GM23338 (cell line): ENCODE data around the gene GCSH. TPM values are rescaled to one million over a fixed set of nuclear protein-coding genes. Genes with fewer than 3 reads are reported as not detected.

Experiments
- ATAC-seq: fragments of 200-7000 bp; cut with Tn5 transposase; 3 replicates; pipeline ENCODE4 v1.9.1; 2020
- DNase-seq: peaks from one replicate; pipeline ENCODE4 v3.0.0-alpha.2; 2015; ENCODE audit warnings: low spot score
- H2AFZ ChIP-seq: fragments of 200-600 bp; sonication (generic); 2 replicates; pipeline ENCODE4 v1.8.0; 2016; ENCODE audit warnings: antibody characterized with exemption, mild to moderate bottlenecking, moderate library complexity
- H3F3A ChIP-seq: fragments of 200-600 bp; sonication (generic); replicated peaks from 2 replicates; pipeline ENCODE4 v1.8.0; 2017; ENCODE audit warnings: antibody characterized with exemption, mixed run types, low read depth
- H3K27ac ChIP-seq: fragments of 200-600 bp; sonication (generic); 2 replicates; pipeline ENCODE4 v1.6.1; 2016; ENCODE audit warnings: low read depth
- H3K27me3 ChIP-seq: fragments of 200-600 bp; sonication (generic); 2 replicates; pipeline ENCODE4 v1.8.0; 2016; ENCODE audit warnings: mild to moderate bottlenecking, mixed run types, moderate library complexity; ENCODE audit not compliant: insufficient read depth
- H3K36me3 ChIP-seq: fragments of 200-600 bp; sonication (generic); 2 replicates; pipeline ENCODE4 v1.8.0; 2016; ENCODE audit warnings: mild to moderate bottlenecking; ENCODE audit not compliant: insufficient read depth
- H3K4me1 ChIP-seq: fragments of 200-600 bp; sonication (generic); 2 replicates; pipeline ENCODE4 v1.8.0; 2016; ENCODE audit warnings: mild to moderate bottlenecking, moderate library complexity; ENCODE audit not compliant: insufficient read depth
- H3K4me2 ChIP-seq: fragments of 200-600 bp; sonication (generic); 2 replicates; pipeline ENCODE4 v1.7.1; 2017; ENCODE audit warnings: mixed run types
- H3K4me3 ChIP-seq: fragments of 200-600 bp; sonication (generic); 2 replicates; pipeline ENCODE4 v1.6.1; 2016; ENCODE audit warnings: mixed run types
- H3K79me2 ChIP-seq: fragments of 200-600 bp; sonication (generic); replicated peaks from 2 replicates; pipeline ENCODE4 v1.8.0; 2017; ENCODE audit warnings: mild to moderate bottlenecking; ENCODE audit not compliant: insufficient read depth
- H3K9me2 ChIP-seq: fragments of 200-600 bp; sonication (generic); 2 replicates; pipeline ENCODE4 v1.8.0; 2017; ENCODE audit not compliant: insufficient read depth
- H4K20me1 ChIP-seq: fragments of 200-600 bp; sonication (generic); replicated peaks from 2 replicates; pipeline ENCODE4 v1.8.0; 2017; ENCODE audit warnings: mild to moderate bottlenecking; ENCODE audit not compliant: insufficient read depth
- H3K27ac Mint-ChIP-seq: 2 replicates; pipeline ENCODE4 v1.8.0; 2020; ENCODE audit warnings: inconsistent platforms, mild to moderate bottlenecking, moderate library complexity, mixed read lengths
- H3K27me3 Mint-ChIP-seq: 3 replicates; pipeline ENCODE4 v1.8.0; 2022; ENCODE audit warnings: low read depth, mild to moderate bottlenecking, moderate library complexity, mixed read lengths, inconsistent platforms; ENCODE audit not compliant: insufficient read depth, poor library complexity
- H3K36me3 Mint-ChIP-seq: 3 replicates; pipeline ENCODE4 v1.8.0; 2021; ENCODE audit warnings: low read depth, mild to moderate bottlenecking, inconsistent platforms, moderate library complexity, mixed read lengths
- H3K4me1 Mint-ChIP-seq: 3 replicates; pipeline ENCODE4 v1.8.0; 2020; ENCODE audit warnings: mild to moderate bottlenecking, inconsistent platforms, mixed read lengths
- H3K4me3 Mint-ChIP-seq: 3 replicates; pipeline ENCODE4 v1.8.0; 2021; ENCODE audit warnings: moderate library complexity, mild to moderate bottlenecking, inconsistent platforms, mixed read lengths
- H3K9me3 Mint-ChIP-seq: 3 replicates; pipeline ENCODE4 v1.8.0; 2020; ENCODE audit warnings: moderate library complexity, mild to moderate bottlenecking, inconsistent platforms, mixed read lengths
- CREB1 ChIP-seq: fragments of 250-450 bp; sonication (Bioruptor Pico); IDR thresholded peaks from 2 replicates; pipeline ENCODE4 v1.5.0; 2020; ENCODE audit warnings: low read depth, mild to moderate bottlenecking, moderate library complexity
- EZH2 ChIP-seq: fragments of 200-600 bp; sonication (generic); IDR thresholded peaks from one replicate; pipeline ENCODE4 v1.8.0; 2017; ENCODE audit warnings: antibody characterized with exemption, mild to moderate bottlenecking, low read depth; ENCODE audit not compliant: unreplicated experiment
- EZH2phosphoT487 ChIP-seq: fragments of 200-600 bp; sonication (generic); IDR thresholded peaks from one replicate; pipeline ENCODE4 v1.8.1; 2018; ENCODE audit warnings: antibody characterized with exemption; ENCODE audit not compliant: unreplicated experiment
- JUNB ChIP-seq: IDR thresholded peaks from one replicate; pipeline ENCODE4 v1.6.1; 2016; ENCODE audit warnings: antibody characterized with exemption; ENCODE audit not compliant: unreplicated experiment
- NANOG ChIP-seq: IDR thresholded peaks from 2 replicates; pipeline ENCODE4 v1.6.1; 2016; ENCODE audit warnings: antibody characterized with exemption, borderline replicate concordance
- POLR2AphosphoS5 ChIP-seq: IDR thresholded peaks from 2 replicates; pipeline ENCODE4 v1.6.1; 2016; ENCODE audit warnings: antibody characterized with exemption, low read depth
- STAT1 ChIP-seq: IDR thresholded peaks from one replicate; pipeline ENCODE4 v1.6.1; 2016; ENCODE audit warnings: antibody characterized with exemption; ENCODE audit not compliant: unreplicated experiment
- ZNF114 ChIP-seq: fragments of 250-450 bp; sonication (Bioruptor Pico); IDR thresholded peaks from 2 replicates; pipeline ENCODE4 v1.5.0; 2020; ENCODE audit warnings: mild to moderate bottlenecking, moderate library complexity
- ZNF331 ChIP-seq: fragments of 250-450 bp; sonication (Bioruptor Pico); IDR thresholded peaks from 2 replicates; pipeline ENCODE4 v1.5.0; 2020; ENCODE audit warnings: low read depth, mild to moderate bottlenecking, moderate library complexity
- long read RNA-seq: library from polyadenylated mRNA; unstranded; transcript quantifications from one replicate; pipeline ENCODE4 v2.0.0, GENCODE V29; 2020; ENCODE audit not compliant: unreplicated experiment
- polyA plus RNA-seq: library from polyadenylated mRNA; unstranded; fragments of >200 nt; fragmentation: Nextera tagmentation; extraction: Ambion mirVana; gene quantifications from 2 replicates; pipeline ENCODE4 v1.2.1, GENCODE V29; 2016
- total RNA-seq: library from RNA; depleted of rRNA; stranded (reverse); fragments of >200 nt; shearing (Covaris generic); gene quantifications from 2 replicates; pipeline ENCODE4 v1.2.3, GENCODE V29; 2014; rRNA removed
- TF ChIP-seq, protein P1 (sequence below): IDR thresholded peaks from one replicate; pipeline ENCODE4 v1.6.1; 2018; ENCODE audit warnings: antibody characterized with exemption; ENCODE audit not compliant: unreplicated experiment
- TF ChIP-seq, protein P2 (sequence below): fragments of 250-450 bp; sonication (Bioruptor Pico); IDR thresholded peaks from 2 replicates; pipeline ENCODE4 v1.5.0; 2020; ENCODE audit warnings: mild to moderate bottlenecking, moderate library complexity
- TF ChIP-seq, protein P3 (sequence below), 2 experiments: fragments of 200-600 bp in 1 of 2; sonication (generic) in 1 of 2; conservative IDR thresholded peaks; 2 replicates each; pipeline versions ENCODE4 v1.5.1 to v1.6.1; 2016 to 2017; ENCODE audit warnings: antibody characterized with exemption in 2 of 2, low read depth in 2 of 2, mild to moderate bottlenecking in 2 of 2, moderate library complexity in 1 of 2
- TF ChIP-seq, protein P4 (sequence below): IDR thresholded peaks from 2 replicates; pipeline ENCODE4 v1.6.1; 2016; ENCODE audit warnings: antibody characterized with exemption

Gene GCSH
- total RNA-seq (103 and 118 TPM in 2 replicates), polyA plus RNA-seq (389 and 397 TPM in 2 replicates)
- long read RNA-seq, transcript GCSH-201 (5 exons, 1,597 nt) = major isoform, 202 of 212 reads
- long read RNA-seq, partial matches to known transcripts = 0 of 212 reads
- long read RNA-seq, other reads (novel, unspliced or antisense) = 4 of 212 reads

DNA sequence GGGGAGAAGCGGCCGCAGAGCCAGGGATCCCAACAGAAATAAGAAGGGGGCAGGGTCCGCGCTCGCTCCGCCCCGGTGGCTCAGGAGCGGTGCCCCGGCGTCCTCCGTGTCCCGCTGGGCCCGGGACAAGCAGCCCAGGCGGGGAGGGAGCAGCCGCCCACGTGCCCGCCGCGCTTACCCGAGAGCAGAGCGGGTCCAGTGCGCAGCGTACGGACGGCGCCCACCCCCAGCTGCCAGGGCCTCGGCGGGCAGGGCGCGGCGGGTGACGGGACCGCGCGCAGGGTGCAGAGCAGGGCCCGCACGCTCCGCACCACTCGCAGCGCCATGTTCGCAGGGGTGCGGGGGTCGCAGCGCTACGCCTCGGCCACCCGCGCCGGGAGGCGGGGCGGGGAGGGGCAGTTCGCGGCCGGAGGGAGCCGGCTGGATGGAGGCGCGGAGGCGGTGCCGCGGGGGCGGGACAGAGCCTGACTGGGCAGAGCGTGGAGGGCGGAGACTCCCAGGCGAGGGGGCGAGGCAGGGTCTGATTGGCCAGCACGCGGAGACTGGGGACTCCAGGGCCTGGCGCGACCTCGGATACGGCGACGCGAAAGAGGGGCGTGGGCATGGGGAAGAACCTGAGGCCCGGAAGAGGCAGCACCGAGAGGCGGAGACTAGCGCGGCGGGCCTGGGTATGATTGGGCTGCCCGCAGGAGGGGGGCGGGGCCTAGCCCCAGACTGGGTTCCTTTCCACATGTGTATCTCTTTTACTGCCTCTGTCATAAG lies at the start of gene GCSH:
Gene GCSH (minus strand): TSS at position 443 of the 762 bp plus-strand sequence. CDS start 117 bp downstream, at position 326.
- H3K9me2 ChIP-seq = peaks cover 7% of the 10 kb centered on the region; the same call in 1 of the 2 replicates
- Mint-ChIP-seq H3K9me3 (peaks cover 3% of the 10 kb centered on the region; the same call in 2 of the 3 replicates), H3K4me1 (peaks cover 9% of the 10 kb centered on the region), H3K4me3 (peak within 1 kb of the TSS; percentile 84), H3K27me3 (peaks cover 2% of the 10 kb centered on the region), H3K27ac (peak within 1 kb of the TSS; percentile 43), H3K36me3 (peaks cover 5% of the 10 kb centered on the region; the same call in 1 of the 3 replicates)
- peaks cover 4% of the 10 kb centered on the region; the same call in 1 of the 2 replicates for H3K4me1 ChIP-seq
- H3K4me3 ChIP-seq = peak within 1 kb of the TSS; percentile 94
- H3F3A ChIP-seq = no peaks in the 10 kb centered on the region
- peak within 1 kb of the TSS; percentile 87 for H3K4me2 ChIP-seq
- H3K27ac ChIP-seq = 0 out of 2 replicates have a peak within 1 kb of the TSS, but pooled peaks have one; percentile 6
- no peaks in the 10 kb centered on the region for H3K36me3 ChIP-seq
- H3K79me2 ChIP-seq = peaks cover 45% of the 10 kb centered on the region
- ATAC-seq (peak; percentile 97), DNase-seq (peak; percentile 99)
- no peaks in the 10 kb centered on the region for H3K27me3 ChIP-seq
- peak within 1 kb of the TSS; percentile 69; the same call in 1 of the 2 replicates for H2AFZ ChIP-seq
- no peak for TF ChIP-seq JUNB
- TF ChIP-seq ZNF331 = no peak
- TF ChIP-seq EZH2phosphoT487 = no peak
- TF ChIP-seq, protein P1, sequence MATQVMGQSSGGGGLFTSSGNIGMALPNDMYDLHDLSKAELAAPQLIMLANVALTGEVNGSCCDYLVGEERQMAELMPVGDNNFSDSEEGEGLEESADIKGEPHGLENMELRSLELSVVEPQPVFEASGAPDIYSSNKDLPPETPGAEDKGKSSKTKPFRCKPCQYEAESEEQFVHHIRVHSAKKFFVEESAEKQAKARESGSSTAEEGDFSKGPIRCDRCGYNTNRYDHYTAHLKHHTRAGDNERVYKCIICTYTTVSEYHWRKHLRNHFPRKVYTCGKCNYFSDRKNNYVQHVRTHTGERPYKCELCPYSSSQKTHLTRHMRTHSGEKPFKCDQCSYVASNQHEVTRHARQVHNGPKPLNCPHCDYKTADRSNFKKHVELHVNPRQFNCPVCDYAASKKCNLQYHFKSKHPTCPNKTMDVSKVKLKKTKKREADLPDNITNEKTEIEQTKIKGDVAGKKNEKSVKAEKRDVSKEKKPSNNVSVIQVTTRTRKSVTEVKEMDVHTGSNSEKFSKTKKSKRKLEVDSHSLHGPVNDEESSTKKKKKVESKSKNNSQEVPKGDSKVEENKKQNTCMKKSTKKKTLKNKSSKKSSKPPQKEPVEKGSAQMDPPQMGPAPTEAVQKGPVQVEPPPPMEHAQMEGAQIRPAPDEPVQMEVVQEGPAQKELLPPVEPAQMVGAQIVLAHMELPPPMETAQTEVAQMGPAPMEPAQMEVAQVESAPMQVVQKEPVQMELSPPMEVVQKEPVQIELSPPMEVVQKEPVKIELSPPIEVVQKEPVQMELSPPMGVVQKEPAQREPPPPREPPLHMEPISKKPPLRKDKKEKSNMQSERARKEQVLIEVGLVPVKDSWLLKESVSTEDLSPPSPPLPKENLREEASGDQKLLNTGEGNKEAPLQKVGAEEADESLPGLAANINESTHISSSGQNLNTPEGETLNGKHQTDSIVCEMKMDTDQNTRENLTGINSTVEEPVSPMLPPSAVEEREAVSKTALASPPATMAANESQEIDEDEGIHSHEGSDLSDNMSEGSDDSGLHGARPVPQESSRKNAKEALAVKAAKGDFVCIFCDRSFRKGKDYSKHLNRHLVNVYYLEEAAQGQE = no peak
- TF ChIP-seq ZNF114 (CRISPR knock-in tag) = no peak
- TF ChIP-seq POLR2AphosphoS5 = peak; percentile 50
- TF ChIP-seq NANOG = no peak
- TF ChIP-seq, protein P2, sequence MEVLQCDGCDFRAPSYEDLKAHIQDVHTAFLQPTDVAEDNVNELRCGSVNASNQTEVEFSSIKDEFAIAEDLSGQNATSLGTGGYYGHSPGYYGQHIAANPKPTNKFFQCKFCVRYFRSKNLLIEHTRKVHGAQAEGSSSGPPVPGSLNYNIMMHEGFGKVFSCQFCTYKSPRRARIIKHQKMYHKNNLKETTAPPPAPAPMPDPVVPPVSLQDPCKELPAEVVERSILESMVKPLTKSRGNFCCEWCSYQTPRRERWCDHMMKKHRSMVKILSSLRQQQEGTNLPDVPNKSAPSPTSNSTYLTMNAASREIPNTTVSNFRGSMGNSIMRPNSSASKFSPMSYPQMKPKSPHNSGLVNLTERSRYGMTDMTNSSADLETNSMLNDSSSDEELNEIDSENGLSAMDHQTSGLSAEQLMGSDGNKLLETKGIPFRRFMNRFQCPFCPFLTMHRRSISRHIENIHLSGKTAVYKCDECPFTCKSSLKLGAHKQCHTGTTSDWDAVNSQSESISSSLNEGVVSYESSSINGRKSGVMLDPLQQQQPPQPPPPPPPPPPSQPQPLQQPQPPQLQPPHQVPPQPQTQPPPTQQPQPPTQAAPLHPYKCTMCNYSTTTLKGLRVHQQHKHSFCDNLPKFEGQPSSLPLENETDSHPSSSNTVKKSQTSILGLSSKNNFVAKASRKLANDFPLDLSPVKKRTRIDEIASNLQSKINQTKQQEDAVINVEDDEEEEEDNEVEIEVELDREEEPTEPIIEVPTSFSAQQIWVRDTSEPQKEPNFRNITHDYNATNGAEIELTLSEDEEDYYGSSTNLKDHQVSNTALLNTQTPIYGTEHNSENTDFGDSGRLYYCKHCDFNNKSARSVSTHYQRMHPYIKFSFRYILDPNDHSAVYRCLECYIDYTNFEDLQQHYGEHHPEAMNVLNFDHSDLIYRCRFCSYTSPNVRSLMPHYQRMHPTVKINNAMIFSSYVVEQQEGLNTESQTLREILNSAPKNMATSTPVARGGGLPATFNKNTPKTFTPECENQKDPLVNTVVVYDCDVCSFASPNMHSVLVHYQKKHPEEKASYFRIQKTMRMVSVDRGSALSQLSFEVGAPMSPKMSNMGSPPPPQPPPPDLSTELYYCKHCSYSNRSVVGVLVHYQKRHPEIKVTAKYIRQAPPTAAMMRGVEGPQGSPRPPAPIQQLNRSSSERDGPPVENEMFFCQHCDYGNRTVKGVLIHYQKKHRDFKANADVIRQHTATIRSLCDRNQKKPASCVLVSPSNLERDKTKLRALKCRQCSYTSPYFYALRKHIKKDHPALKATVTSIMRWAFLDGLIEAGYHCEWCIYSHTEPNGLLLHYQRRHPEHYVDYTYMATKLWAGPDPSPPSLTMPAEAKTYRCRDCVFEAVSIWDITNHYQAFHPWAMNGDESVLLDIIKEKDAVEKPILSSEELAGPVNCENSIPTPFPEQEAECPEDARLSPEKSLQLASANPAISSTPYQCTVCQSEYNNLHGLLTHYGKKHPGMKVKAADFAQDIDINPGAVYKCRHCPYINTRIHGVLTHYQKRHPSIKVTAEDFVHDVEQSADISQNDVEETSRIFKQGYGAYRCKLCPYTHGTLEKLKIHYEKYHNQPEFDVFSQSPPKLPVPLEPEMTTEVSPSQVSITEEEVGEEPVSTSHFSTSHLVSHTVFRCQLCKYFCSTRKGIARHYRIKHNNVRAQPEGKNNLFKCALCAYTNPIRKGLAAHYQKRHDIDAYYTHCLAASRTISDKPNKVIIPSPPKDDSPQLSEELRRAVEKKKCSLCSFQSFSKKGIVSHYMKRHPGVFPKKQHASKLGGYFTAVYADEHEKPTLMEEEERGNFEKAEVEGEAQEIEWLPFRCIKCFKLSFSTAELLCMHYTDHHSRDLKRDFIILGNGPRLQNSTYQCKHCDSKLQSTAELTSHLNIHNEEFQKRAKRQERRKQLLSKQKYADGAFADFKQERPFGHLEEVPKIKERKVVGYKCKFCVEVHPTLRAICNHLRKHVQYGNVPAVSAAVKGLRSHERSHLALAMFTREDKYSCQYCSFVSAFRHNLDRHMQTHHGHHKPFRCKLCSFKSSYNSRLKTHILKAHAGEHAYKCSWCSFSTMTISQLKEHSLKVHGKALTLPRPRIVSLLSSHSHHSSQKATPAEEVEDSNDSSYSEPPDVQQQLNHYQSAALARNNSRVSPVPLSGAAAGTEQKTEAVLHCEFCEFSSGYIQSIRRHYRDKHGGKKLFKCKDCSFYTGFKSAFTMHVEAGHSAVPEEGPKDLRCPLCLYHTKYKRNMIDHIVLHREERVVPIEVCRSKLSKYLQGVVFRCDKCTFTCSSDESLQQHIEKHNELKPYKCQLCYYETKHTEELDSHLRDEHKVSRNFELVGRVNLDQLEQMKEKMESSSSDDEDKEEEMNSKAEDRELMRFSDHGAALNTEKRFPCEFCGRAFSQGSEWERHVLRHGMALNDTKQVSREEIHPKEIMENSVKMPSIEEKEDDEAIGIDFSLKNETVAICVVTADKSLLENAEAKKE = no peak
- TF ChIP-seq, protein P3, sequence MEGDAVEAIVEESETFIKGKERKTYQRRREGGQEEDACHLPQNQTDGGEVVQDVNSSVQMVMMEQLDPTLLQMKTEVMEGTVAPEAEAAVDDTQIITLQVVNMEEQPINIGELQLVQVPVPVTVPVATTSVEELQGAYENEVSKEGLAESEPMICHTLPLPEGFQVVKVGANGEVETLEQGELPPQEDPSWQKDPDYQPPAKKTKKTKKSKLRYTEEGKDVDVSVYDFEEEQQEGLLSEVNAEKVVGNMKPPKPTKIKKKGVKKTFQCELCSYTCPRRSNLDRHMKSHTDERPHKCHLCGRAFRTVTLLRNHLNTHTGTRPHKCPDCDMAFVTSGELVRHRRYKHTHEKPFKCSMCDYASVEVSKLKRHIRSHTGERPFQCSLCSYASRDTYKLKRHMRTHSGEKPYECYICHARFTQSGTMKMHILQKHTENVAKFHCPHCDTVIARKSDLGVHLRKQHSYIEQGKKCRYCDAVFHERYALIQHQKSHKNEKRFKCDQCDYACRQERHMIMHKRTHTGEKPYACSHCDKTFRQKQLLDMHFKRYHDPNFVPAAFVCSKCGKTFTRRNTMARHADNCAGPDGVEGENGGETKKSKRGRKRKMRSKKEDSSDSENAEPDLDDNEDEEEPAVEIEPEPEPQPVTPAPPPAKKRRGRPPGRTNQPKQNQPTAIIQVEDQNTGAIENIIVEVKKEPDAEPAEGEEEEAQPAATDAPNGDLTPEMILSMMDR (conservative IDR thresholded peaks at IDR 0.05; ENCODE audit: low read depth in 2 of 2) = no peak
- TF ChIP-seq, protein P4, sequence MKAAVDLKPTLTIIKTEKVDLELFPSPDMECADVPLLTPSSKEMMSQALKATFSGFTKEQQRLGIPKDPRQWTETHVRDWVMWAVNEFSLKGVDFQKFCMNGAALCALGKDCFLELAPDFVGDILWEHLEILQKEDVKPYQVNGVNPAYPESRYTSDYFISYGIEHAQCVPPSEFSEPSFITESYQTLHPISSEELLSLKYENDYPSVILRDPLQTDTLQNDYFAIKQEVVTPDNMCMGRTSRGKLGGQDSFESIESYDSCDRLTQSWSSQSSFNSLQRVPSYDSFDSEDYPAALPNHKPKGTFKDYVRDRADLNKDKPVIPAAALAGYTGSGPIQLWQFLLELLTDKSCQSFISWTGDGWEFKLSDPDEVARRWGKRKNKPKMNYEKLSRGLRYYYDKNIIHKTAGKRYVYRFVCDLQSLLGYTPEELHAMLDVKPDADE = no peak
- no peak for TF ChIP-seq EZH2
- no peak for TF ChIP-seq STAT1
- 0 out of 2 replicates have a peak, but pooled peaks have one; percentile 6 for TF ChIP-seq CREB1 (CRISPR knock-in tag)
- H4K20me1 ChIP-seq = peaks cover 7% of the 10 kb centered on the region; the same call in 1 of the 2 replicates
